ENCODE measurements around the gene CBLN1.

CBLN1 gene

GRCh38 chr16:49287572-49287971 lies 5.9 kb upstream of the CBLN1 start:
- POLR2A ChIA-PET = no interaction called here

DNA sequence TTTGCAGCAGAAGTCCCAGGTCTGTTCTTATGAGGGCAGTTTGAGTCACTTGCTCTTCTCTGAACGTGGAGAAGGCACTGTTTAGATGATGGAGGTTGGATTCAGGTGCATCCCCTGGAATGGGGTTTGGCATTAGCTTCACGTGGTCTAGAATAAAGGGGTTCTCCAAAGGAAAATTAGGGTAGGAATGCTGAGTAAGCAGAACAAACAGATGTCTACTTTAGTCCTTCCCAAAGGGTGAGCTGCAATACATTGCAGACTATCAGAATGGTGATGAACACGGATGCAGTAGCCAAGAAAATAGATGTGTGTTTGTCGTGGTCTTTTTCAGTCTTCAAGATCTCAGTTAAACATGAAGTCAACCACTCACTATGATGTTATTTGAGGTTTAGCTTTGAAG lies 3.3 kb upstream of the CBLN1 start:
- ChIA-PET POLR2A (interaction anchor here (0.6 kb wide), 1 partner anchor 919 kb away, joined by 3 read pairs; no protein-coding TSS in a partner anchor), CTCF (no interaction called here)
- no peak for DNase-seq (ENCODE audit: extremely low spot score)
- TF ChIP-seq FOXM1 (IDR thresholded peaks at IDR 0.05; ENCODE audit: borderline replicate concordance) = no peak
- TF ChIP-seq L3MBTL2 (conservative IDR thresholded peaks at IDR 0.05) = no peak
- TF ChIP-seq FOXK2 (IDR thresholded peaks at IDR 0.05) = no peak
- no peak for TF ChIP-seq SP1 (IDR thresholded peaks at IDR 0.05)
- TF ChIP-seq, protein P1, sequence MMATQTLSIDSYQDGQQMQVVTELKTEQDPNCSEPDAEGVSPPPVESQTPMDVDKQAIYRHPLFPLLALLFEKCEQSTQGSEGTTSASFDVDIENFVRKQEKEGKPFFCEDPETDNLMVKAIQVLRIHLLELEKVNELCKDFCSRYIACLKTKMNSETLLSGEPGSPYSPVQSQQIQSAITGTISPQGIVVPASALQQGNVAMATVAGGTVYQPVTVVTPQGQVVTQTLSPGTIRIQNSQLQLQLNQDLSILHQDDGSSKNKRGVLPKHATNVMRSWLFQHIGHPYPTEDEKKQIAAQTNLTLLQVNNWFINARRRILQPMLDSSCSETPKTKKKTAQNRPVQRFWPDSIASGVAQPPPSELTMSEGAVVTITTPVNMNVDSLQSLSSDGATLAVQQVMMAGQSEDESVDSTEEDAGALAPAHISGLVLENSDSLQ (IDR thresholded peaks at IDR 0.05) = no peak
- TF ChIP-seq SUZ12 (IDR thresholded peaks at IDR 0.05) = no peak
- TF ChIP-seq TARDBP (IDR thresholded peaks at IDR 0.05) = no peak

More at GRCh38 chr16:49287572-49287971, 5.9 kb upstream of the CBLN1 start:
- CTCF ChIA-PET = no interaction called here
- TF ChIP-seq BHLHE40 (IDR thresholded peaks at IDR 0.05; ENCODE audit: borderline replicate concordance) = no peak
- no peak for TF ChIP-seq NFRKB (IDR thresholded peaks at IDR 0.05)
- no peak for TF ChIP-seq HDGF (IDR thresholded peaks at IDR 0.05; ENCODE audit: borderline replicate concordance)
- TF ChIP-seq, protein P1 (IDR thresholded peaks at IDR 0.05) = no peak
- TF ChIP-seq L3MBTL2 (conservative IDR thresholded peaks at IDR 0.05) = no peak
- TF ChIP-seq SUZ12 (IDR thresholded peaks at IDR 0.05) = no peak
- TF ChIP-seq LEF1 (IDR thresholded peaks at IDR 0.05; ENCODE audit: borderline replicate concordance) = no peak
- no peak for TF ChIP-seq FOXM1 (IDR thresholded peaks at IDR 0.05; ENCODE audit: borderline replicate concordance)
- DNase-seq (ENCODE audit: extremely low spot score) = no peak

GRCh38 chr16:49283376-49284049 lies 1.9 kb upstream of the CBLN1 start:
- ChIA-PET CTCF (interaction anchor here (1.8 kb wide), 1 partner anchor 69 kb away, joined by 5 read pairs; no protein-coding TSS in a partner anchor), POLR2A (no interaction called here)
- no peak for TF ChIP-seq ZNF384 (IDR thresholded peaks at IDR 0.05)
- no peak for TF ChIP-seq FOXK2 (IDR thresholded peaks at IDR 0.05)
- TF ChIP-seq ELF4 (IDR thresholded peaks at IDR 0.05) = no peak
- no peak for TF ChIP-seq SP1 (IDR thresholded peaks at IDR 0.05)
- TF ChIP-seq HDGF (IDR thresholded peaks at IDR 0.05; ENCODE audit: borderline replicate concordance) = no peak
- no peak for TF ChIP-seq FOXA1 (IDR thresholded peaks at IDR 0.05)
- no peak for TF ChIP-seq L3MBTL2 (conservative IDR thresholded peaks at IDR 0.05)
- no peak for TF ChIP-seq NFRKB (IDR thresholded peaks at IDR 0.05)
- TF ChIP-seq ARNT (IDR thresholded peaks at IDR 0.05) = no peak
- TF ChIP-seq SUZ12 (IDR thresholded peaks at IDR 0.05) = no peak
- TF ChIP-seq TARDBP (IDR thresholded peaks at IDR 0.05) = no peak
- TF ChIP-seq LEF1 (IDR thresholded peaks at IDR 0.05; ENCODE audit: borderline replicate concordance) = no peak
- no peak for TF ChIP-seq BHLHE40 (IDR thresholded peaks at IDR 0.05; ENCODE audit: borderline replicate concordance)
- no peak for DNase-seq (ENCODE audit: extremely low spot score)

- TF ChIP-seq, protein P1 (IDR thresholded peaks at IDR 0.05) = peak; percentile 80
- no peak for TF ChIP-seq ZNF384 (IDR thresholded peaks at IDR 0.05)
- DNase-seq (ENCODE audit: extremely low spot score) = peak; percentile 46
- CTCF ChIA-PET = interaction anchor here (0.6 to 1.8 kb wide), 4 partner anchors 23 to 284 kb away, joined by 3 to 5 read pairs (median 4); no protein-coding TSS in a partner anchor
Measured at GRCh38 chr16:49282690-49283375, 1.2 kb upstream of the CBLN1 start.

DNA sequence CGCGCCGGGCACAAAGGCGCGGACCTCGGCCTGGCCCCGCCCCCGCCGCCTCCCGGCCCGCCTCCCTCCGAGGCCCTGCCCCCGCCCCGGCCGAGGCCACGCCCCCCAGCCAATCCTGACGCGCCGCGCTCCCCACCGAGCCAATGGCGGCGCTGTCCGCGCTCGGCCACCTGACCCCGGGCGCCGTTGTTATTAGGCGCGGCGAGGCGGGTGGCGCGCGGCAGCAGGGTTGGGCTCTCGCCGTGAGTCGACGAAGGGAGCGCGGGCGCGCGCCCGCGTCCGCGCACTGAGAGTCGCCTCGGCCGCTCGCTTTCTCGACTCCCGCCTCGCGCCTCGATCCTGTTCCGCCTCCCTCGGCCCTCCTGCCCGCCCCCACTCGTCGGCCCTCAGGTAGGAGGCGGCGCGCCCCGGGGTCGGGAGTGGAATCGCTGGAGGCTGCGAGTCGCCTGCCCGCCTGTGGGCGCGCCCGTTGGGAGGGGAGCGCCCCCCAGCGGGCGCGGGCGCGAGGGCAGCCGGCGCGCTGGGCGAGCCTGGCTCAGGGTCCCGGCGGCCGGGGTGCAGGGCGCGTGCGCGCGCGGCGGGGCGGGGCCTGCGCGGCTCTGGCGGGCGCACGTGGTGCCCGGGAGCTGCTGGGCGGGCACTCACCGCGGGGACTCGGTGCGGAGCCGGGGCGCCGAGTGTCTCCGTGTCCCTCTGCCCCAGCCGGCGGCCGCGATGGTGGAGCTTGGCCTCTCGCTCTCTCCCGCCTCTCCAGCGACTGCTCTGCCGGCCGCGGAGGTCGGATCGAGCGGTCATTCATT lies 405 bp upstream of the CBLN1 start:
- no peak for TF ChIP-seq SUZ12 (IDR thresholded peaks at IDR 0.05)
- TF ChIP-seq FOXK2 (IDR thresholded peaks at IDR 0.05) = no peak
- no peak for TF ChIP-seq SP1 (IDR thresholded peaks at IDR 0.05)
- TF ChIP-seq BHLHE40 (IDR thresholded peaks at IDR 0.05; ENCODE audit: borderline replicate concordance) = no peak
- TF ChIP-seq ELF4 (IDR thresholded peaks at IDR 0.05) = no peak
- no peak for TF ChIP-seq TARDBP (IDR thresholded peaks at IDR 0.05)
- TF ChIP-seq, protein P1 (IDR thresholded peaks at IDR 0.05) = no peak
- TF ChIP-seq LEF1 (IDR thresholded peaks at IDR 0.05; ENCODE audit: borderline replicate concordance) = no peak
- no peak for TF ChIP-seq FOXA1 (IDR thresholded peaks at IDR 0.05)
- TF ChIP-seq FOXM1 (IDR thresholded peaks at IDR 0.05; ENCODE audit: borderline replicate concordance) = no peak
- TF ChIP-seq HDGF (IDR thresholded peaks at IDR 0.05; ENCODE audit: borderline replicate concordance) = no peak
- no peak for TF ChIP-seq NFRKB (IDR thresholded peaks at IDR 0.05)
- TF ChIP-seq CTBP1 (IDR thresholded peaks at IDR 0.05; ENCODE audit: borderline replicate concordance) = peak; percentile 96
- no peak for TF ChIP-seq ZNF384 (IDR thresholded peaks at IDR 0.05)
- TF ChIP-seq L3MBTL2 (conservative IDR thresholded peaks at IDR 0.05) = peak; percentile 39; the same call in 1 of the 2 replicates
- ChIA-PET POLR2A (no interaction called here), CTCF (interaction anchor here (0.6 to 1.8 kb wide), 4 partner anchors 23 to 284 kb away, joined by 3 to 5 read pairs (median 4); no protein-coding TSS in a partner anchor)
- peak; percentile 96 for DNase-seq (ENCODE audit: extremely low spot score)

More at GRCh38 chr16:49282690-49283375, 1.2 kb upstream of the CBLN1 start:
- POLR2A ChIA-PET = no interaction called here

Measured in HEK293T (cell line).